GM18519 (cell line): ENCODE measurements around the gene PAIP2B.
"Not testable (repeated sequence)": the region's sequence is repeated elsewhere in the genome, so short reads cannot be mapped to it uniquely, and the experiment has no call there.

Experiments
- ATAC-seq: cut with Tn5 transposase; IDR thresholded peaks from one replicate; pipeline ENCODE4 v1.9.1; 2021; ENCODE audit warnings: mild to moderate bottlenecking, moderate library complexity; ENCODE audit not compliant: unreplicated experiment, low FRiP score

Gene PAIP2B

DNA sequence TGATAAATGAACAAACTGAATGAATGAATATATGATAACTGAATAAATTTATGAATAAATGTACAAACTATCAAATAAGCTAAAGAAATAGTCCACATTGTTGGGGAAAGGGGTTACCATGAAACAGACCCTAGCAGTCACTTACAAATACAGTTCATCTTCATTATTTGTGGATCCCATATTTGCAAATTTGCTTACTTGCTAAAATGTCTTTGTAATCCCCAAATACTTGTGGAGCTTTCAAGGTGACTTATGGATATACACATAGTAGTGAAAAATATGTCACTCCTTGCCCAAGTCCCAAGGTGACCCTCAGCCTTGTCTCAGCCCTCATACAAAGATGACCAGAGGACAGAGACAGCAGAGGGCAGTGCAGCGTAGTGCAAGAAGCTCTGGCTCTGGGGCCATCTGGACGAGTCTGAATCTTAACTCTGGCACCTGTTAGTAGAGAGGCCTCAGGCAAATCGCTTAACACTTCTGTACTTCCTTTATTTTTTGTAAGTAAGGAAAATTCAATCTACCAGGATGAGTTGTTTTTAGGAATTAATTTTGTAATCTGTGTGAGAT, 3.1 kb downstream of the PAIP2B start:
- no peak for ATAC-seq

DNA sequence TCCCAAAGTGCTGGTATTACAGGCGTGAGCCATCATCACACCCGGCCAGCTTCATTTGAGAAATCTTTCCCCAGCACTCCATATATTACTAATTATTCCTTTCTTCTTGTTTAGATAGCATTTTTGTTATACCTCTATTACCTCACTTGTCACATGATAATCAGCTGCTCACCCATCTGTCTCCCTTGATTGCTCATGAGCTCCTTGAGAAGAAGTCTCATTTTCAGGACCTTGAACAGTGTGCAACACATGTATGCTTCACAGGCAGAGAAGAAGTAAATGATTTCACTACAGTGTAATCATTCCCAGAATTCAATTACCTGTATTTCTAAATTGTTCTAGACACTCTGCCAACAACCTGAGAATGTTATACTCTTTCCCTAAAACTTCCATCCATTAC, 6.2 kb downstream of the PAIP2B start:
- ATAC-seq: no peak

DNA sequence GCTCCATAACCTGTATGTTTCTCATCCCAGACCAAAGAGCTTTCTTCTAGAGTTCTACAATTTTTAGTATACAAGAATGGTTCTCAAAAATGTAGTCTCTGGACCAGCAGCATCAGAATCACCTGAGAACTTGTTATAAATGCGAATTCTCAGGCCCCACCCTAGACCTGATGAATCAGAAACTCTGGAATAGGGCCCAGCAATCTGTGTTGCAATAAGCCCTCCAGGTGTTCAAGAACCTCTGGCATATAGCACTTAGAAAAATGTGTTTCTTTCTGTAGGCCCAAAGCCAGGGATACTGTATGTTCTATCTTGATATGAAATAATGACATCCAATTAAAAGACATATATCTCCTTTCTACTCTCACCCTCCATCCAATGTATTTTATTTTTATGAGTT, 10.4 kb downstream of the PAIP2B start:
- no peak for ATAC-seq

DNA sequence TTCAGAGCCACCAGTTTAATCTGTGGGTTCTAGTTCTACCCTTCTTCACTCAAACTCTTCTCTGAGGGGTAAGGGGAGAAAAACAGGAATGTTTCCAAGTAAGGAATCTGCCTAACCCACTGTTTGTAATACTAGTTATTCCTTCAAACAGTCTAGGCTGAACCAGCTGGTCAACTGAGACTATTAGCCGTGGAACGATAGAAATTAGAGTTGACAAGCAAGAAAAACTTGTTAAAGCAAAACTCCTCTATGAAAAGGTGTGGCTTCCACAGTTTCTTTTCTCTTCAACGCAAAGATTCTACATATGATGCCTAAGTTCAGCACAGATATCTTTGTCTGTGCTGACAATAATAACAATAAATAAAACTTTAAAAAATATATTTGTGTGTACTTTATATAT, 11.5 kb downstream of the PAIP2B start:
- no peak for ATAC-seq

DNA sequence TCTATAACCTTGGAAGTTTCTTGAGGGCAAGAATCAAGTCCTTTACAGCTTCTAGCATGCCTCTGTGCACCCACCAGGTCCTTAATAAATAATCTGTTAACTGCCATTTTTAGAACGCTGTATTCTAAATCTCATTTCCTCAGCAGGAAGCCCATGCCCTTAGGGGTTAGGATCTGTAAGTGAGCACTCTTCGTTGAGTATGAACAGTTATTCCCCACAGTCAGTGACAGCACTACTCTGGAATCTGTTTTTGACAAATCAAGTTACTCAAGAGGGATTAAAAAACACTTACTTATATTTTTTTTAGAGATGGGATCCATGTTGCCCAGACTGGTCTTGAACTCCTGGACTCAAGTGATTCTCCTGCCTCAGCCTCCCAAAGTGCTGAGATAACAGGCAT, 14.6 kb downstream of the PAIP2B start:
- ATAC-seq: no peak

DNA sequence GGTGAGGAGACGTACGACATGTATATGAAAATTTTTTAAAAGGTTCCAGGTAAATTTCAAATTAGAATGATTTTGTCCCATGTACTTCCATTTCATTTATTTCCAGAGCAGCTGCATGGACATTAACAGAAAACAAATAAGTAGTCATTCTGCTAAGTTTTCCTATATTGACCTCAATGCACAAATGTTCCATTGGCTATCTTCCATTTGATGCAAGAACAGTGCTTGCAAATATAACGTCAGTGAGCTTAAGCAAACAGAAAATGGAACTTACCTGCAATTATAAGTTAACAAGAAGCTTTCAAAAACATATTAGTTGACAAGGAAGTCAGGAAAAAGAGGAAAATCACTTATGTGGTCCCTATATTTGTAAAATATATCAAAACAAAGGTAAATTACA, 16.6 kb downstream of the PAIP2B start:
- ATAC-seq: no peak

DNA sequence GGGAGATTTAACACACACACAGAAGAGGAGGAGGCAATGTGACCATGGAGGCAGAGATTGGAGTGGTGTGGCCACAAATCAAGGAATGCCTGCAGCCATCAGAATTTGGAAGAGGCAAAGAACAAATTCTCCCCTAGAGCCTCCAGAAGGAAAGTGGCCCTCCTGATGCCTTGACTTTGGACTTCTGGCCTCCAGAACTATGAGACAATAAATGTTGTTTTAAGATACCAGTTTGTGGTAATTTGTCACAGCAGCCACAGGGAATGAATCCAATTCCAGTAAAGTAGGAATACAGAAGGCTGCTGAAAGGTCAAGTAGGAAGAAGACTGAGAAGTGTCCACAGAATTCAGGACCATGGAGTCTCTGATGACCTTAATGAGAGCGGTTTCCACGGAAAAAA, 18.1 kb downstream of the PAIP2B start:
- no peak for ATAC-seq

DNA sequence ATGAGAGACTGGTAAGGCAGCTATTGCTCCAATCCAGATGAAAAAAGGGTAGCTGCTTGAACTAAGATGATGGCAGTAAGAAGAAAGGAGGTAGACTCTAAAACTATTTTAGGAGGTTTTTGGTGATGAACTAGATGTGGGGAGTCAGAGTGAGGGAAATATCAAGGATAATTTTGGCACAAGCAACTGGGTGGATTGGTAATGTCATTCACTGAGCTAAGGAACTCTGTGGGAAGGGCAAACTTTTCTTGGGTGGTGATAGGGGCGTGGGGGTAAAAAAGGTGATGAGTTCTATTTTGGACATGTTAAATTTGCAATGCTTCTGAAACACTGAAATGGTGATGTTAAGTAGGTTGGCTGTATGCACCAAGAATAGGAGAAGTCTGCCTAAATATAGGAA, 19.3 kb downstream of the PAIP2B start:
- ATAC-seq: no peak

DNA sequence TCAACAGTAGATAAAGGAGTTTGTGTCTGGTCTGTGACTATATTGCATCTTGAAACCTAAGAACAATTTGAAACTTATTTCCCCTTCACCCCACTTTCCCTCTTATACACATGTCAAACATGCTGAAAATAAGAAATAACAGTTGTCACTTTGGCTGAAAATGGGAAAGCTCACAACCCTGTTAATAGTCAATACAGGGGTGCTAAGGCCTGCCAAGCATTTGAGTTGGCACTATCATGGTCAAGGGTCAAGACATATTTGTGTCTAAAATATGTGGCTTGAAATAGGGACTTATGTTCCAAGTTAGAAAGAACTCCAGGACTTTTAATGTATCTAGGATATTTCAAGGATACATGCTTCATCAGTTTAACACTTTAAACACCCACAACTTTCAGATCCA, 20.6 kb downstream of the PAIP2B start:
- ATAC-seq: no peak

DNA sequence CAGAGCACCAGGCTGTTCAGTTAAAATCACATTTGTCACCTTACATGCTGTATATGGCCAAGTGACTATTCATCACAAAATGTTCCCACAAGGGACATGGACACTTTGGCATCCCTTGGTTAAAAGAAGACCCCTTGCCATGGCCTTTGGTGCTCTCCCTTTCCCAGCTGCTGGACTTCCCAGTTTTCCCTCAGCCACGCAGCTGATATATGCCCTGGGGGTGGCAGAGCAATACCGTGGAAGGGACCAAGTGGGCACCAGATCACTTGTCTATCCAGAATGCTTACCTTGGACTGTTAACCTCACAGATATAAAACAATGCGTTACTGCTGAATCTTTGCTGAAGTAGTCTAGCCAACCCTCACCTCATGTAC, 35.3 kb downstream of the PAIP2B start:
- ATAC-seq: no peak

DNA sequence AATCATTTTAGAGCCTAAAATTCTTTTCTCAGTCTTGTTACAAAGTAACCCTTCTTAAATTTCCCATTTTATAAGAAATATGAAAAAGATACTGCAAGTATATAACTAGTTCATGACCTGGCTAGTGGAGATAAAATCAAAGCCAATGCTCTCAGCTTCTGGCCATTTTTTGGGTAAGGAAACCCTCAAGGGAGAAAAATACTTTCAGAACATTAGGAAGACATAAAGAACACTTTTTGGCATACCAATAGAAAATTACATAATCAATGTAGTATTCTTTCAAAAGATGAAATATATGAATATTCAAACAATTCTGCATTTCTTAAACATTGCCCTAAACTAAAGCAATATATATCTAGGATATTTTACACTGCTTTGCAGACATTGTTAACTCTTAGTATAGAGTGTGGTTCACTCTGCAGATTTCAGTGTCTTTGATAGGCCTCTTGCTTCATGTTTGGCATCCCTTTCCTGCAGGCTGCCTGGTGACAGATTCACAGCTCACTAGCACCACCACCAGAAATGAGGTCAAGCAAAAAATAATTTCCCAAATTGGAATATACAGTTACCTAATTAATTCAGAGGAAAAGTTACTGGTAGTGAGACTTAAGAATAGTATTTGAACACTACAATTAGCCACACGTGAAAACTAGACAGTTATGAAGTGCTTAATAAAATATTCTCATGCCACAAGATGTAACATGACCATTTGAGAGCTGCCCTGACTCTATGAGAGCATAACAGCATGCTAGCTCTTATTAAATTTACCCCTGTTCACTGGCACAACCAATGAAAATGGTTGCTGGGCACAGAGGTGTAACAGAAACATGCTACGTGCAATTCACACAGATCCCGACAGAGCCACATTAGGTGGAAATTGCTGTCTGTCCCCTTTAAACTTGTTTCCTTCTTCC, 36.0 kb downstream of the PAIP2B start:
- no peak for ATAC-seq

DNA sequence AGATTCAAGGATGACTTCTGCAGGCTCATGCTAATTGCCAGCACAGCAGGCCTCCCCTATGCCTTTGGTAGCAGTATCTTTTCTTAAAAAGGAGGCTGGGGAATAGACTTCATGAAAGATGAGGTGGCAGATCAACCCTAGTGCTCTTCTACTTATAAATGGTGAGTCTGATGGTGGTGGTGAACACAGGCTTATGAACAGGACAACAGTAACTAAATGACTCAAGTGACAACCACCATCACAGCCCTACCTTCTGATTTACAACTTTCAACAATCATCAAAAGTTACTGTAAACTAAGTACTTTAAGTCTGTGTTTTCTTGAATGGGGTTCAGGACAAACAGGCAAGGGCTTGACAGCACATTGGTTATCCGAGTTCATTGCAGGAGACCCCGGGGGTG, 39.3 kb downstream of the PAIP2B start:
- no peak for ATAC-seq

DNA sequence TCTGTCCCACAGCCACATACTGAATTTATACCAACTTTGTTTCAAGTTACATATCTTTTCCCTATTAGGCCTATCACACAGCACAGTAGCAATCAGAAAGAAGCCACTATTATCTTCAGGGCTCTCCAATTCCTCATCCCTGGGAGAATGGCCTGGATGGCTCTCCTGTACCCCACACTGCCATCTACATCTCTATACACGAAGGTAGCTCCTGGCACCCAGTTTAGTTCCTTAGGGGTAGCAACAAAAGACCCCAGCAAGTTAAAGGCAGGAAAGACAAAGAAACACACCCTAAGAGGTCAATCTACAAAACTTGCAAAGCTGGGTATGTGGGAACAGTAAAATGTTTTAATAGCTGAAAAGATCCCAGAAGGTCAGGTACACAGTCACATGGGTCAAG, 39.9 kb downstream of the PAIP2B start:
- no peak for ATAC-seq

DNA sequence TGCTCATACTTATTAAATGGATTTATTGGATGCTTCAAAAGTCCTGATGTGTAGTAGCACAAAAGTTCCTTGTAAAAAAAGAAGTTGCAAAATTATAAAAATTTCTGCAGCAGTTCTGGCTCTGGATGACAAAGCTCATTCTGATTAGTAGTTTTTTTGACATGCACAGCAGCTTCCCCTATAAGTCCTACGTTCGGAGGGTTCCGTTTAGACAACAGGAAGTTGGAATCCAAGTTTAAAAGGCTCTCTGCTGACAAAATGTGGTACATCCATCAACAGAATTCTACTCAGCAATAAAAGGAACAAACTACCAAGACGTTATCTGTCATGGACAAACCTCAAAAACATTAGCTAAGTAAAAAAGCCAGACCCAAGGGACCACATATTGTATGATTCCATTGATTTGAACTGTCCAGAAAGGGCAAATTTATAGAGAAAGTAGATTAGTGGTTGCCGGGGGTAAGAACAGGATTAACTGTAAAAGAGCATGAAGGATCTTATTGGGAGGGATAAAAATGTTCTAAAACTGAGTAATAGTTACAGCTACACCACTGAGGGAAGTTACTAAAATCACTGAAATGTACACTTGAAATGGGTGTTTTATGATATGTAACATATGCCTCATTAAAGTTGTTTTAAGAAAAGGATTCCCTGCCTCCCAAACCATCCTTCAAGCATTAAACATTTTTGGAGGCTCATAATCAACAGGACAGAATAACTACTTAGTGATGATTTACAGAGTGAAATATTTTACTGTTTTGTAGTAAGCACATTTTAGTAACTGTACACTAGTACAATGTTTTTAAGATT, 43.4 kb downstream of the PAIP2B start:
- ATAC-seq: not testable (repeated sequence)

DNA sequence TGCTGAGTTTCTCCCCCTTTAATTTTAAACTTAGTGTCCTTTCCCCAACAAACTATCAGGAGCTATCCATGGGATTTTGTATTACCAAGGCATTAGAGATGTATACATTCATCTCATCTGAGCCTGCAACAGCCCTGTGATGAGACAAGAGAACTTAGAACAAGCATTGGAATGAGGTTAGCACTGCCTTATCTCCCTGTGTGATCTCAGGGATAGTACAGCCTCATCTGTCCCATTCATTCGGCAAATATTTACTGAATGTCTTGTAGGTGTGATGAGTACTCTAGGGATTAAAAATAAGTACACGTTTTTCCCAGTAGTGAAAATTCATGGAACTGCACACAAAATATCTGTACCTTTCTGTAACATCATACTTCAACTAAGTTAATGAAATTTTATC, 45.6 kb downstream of the PAIP2B start:
- no peak for ATAC-seq

DNA sequence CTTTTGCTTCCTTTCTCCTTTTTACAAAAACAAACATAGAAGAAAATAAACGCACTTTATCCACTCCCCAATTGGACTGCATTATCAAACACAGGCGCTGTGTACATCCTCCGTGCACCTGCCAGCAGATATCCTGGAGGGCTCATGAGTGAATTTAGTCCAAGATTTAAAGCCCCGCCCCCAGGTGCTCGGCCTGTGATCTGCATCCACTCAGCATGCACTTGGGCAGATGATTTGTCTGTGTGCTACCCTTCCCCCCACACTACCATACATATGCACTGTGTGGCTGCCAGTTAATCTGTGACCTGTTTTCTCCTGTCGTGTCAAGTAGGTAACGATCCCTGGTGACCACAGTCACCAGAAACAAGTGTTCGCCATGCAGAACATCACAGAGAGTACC, 48.1 kb downstream of the PAIP2B start:
- ATAC-seq: not testable (repeated sequence)

DNA sequence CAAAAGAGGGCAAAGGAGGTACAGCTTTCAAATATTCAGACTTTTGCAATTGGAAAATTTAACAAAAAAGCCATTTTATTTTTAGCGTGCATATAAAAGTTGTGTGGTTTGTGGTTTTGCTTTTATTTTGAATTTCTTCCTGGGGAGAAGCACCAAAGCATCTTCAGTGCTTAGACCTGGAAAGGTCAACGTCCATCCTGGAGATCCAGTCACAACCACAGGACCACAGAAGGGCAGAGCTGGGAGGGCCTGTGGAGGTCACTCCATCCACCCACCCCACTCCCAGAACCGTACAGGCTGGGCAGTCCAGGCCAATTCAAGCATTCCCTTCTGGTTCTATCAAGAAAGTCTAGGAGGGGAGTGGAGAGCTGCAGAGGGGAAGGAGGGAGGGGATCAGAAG, 52.7 kb downstream of the PAIP2B start:
- no peak for ATAC-seq

DNA sequence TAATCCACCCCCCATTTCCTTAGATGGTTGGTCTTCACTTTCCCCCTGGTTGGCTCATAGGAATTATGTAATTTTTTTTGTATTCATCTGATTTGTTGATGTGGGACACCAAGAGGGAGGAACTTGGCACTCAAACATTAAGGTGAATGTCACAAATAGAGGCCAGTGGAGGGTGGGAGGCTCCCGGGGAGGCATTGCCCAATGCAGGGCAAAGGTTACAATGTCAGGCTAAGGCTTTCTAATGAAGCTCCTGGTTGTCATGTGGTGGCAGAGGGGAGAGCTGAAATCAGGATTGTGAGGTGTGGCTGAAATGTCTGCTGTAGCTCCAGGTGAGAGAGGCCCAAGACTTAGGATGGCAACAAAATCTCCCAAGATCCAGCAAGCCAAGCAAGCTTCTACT, 53.8 kb downstream of the PAIP2B start:
- ATAC-seq: no peak

DNA sequence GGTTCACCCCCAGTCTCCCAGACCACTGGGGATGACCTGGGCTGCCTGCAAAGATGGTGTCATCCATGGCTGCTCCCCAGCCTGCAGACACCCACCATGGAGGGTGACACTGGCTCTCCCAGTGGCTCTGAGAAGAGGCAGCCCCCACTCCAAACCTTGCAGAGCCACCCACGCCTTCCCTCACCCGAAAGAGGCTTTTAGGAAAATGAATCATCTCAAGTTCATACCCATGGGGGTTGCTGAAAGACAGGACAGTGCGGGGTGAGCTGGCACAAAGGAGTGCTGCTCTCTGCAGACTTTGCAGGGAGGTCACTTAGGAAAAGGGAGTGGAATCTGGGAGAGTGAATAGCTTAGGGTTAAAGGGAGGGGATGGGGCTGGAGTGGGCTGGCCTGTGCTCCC, 60.1 kb downstream of the PAIP2B start:
- no peak for ATAC-seq

DNA sequence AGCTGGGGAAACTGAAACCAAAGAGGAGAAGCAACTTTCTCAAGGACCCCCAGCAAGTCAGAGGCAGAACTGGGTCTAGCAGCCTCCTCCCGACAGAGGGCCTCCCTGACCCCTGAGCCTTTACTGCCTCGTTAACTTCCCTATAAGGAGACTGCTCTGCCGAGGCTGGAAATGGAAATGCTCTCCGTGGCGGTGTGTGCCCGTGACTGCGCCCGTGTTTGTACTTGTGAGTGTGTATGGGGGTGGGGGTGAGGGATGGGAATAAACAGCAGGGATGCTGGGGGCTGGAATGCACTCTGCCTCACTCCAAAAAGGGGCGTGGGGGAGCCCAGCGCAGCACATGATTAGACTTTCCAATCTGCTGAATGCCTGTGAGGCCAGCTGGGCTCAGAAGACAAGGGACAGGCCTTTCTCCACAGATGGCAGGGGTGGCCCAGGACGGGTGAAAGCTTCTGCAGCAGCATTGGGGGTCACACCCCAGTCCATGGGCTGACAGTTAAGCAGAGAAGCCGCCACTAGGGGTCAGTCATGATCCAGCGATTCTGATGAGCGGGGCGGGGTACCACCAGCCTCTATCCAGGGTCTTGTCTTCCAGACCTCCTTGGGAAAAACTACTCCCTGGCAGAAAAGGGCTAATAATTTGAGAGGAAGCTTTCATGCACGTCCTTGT, 69.6 kb downstream of the PAIP2B start:
- ATAC-seq: no peak

DNA sequence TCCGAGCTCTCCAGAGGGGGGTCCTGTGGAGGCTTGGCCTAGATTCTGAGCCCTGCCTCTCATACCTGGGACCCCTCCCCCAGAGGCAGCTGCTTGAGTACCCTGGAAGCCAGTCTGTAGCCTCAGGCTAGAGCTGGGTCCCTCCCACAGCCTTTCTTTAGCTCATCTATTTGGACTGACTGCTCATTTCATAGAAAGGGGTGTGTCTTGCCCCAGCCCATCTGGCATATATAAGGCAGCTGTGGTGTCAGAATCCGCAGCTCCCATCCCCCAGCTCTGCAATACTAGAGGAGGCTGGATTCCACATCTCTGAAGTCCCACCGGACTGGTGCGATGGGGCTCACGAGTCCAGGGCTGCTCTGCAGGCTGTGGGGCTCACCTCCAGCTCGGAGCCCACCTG, 70.3 kb downstream of the PAIP2B start:
- no peak for ATAC-seq
